ENCODE results near the gene RNU6-8. TPM values are rescaled to one million over a fixed set of nuclear protein-coding genes. Genes with fewer than 3 reads are reported as not detected.

Gene RNU6-8
- total RNA-seq, 6 donors from 2014 or later = not detected

GRCh38 chr14:32169191-32169590, 33.9 kb downstream of the RNU6-8 start:
- Histone ChIP-seq H3K4me1 (no peaks in the 10 kb centered on the region), H3K4me3 (no peak overlapping the region), H3K9me3 (no peaks in the 10 kb centered on the region), H3K36me3 (no peaks in the 10 kb centered on the region), H3K27me3 (no peaks in the 10 kb centered on the region), H3K27ac (no peak overlapping the region)
- WGBS, 2 donors = 54 to 63% methylated on average over 3 of the region's 3 CpGs
- TF ChIP-seq CTCF (IDR thresholded peaks at IDR 0.05) = no peak
- TF ChIP-seq POLR2AphosphoS5 (IDR thresholded peaks at IDR 0.05) = no peak
- TF ChIP-seq POLR2A (IDR thresholded peaks at IDR 0.05) = no peak
- no peak for TF ChIP-seq EP300 (IDR thresholded peaks at IDR 0.05)
- no peak for DNase-seq
- no peak for ATAC-seq (ENCODE audit: low FRiP score in 2 of 2)

- 68 to 79% methylated on average over 3 of the region's 3 CpGs for WGBS, 2 donors
- no peaks in the 10 kb centered on the region for H3K9me3 ChIP-seq
- H3K36me3 ChIP-seq = no peaks in the 10 kb centered on the region
- no peak overlapping the region for H3K27ac ChIP-seq
- no peak overlapping the region for H3K4me3 ChIP-seq
- no peaks in the 10 kb centered on the region for H3K27me3 ChIP-seq
- H3K4me1 ChIP-seq = no peaks in the 10 kb centered on the region
- ATAC-seq (ENCODE audit: low FRiP score in 2 of 2) = no peak
- TF ChIP-seq POLR2A (IDR thresholded peaks at IDR 0.05) (no peak), EP300 (IDR thresholded peaks at IDR 0.05) (no peak), POLR2AphosphoS5 (IDR thresholded peaks at IDR 0.05) (no peak), CTCF (IDR thresholded peaks at IDR 0.05) (no peak)
- DNase-seq = no peak
Measured at GRCh38 chr14:32167907-32168306, 35.2 kb downstream of the RNU6-8 start.

GRCh38 chr14:32166924-32167323, 36.1 kb downstream of the RNU6-8 start:
- no peak overlapping the region for H3K4me3 ChIP-seq
- TF ChIP-seq POLR2A (IDR thresholded peaks at IDR 0.05) = no peak
- TF ChIP-seq EP300 (IDR thresholded peaks at IDR 0.05) = no peak
- TF ChIP-seq CTCF (IDR thresholded peaks at IDR 0.05) = no peak
- TF ChIP-seq POLR2AphosphoS5 (IDR thresholded peaks at IDR 0.05) = no peak
- no peaks in the 10 kb centered on the region for H3K9me3 ChIP-seq
- DNase-seq (no peak), ATAC-seq (ENCODE audit: low FRiP score in 2 of 2) (no peak)
- H3K36me3 ChIP-seq = no peaks in the 10 kb centered on the region
- no peaks in the 10 kb centered on the region for H3K4me1 ChIP-seq
- H3K27ac ChIP-seq = no peak overlapping the region
- no peaks in the 10 kb centered on the region for H3K27me3 ChIP-seq
- WGBS, 2 donors = 85 to 94% methylated on average over 1 of the region's 1 CpG

GRCh38 chr14:32166029-32166428, 37.0 kb downstream of the RNU6-8 start:
- Histone ChIP-seq H3K36me3 (no peaks in the 10 kb centered on the region), H3K9me3 (no peaks in the 10 kb centered on the region), H3K4me3 (no peak overlapping the region), H3K27me3 (no peaks in the 10 kb centered on the region), H3K4me1 (no peaks in the 10 kb centered on the region), H3K27ac (no peak overlapping the region)
- ATAC-seq (ENCODE audit: low FRiP score in 2 of 2) (no peak), DNase-seq (no peak)
- 86 to 91% methylated on average over 2 of the region's 2 CpGs for whole genome bisulfite sequencing, 2 donors
- TF ChIP-seq POLR2A (IDR thresholded peaks at IDR 0.05) = no peak
- no peak for TF ChIP-seq POLR2AphosphoS5 (IDR thresholded peaks at IDR 0.05)
- no peak for TF ChIP-seq EP300 (IDR thresholded peaks at IDR 0.05)
- TF ChIP-seq CTCF (IDR thresholded peaks at IDR 0.05) = no peak

Small RNAs within 50 kb of the gene (small RNA-seq; reads per million reads assigned to genes)
- gene RNU6-7 (0 to 0.06 (median 0) reads per million in 4 donors), gene RNU6-8 (0 to 0.26 (median 0) reads per million in 4 donors)

Other genes starting within 250 kb of the RNU6-8 start
- 100 to 1,000 TPM in 1 of 6 donors, 10 to 100 TPM in 5; 31.4 to 150 (median 78.3) TPM for gene ARHGAP5, start 126.0 kb downstream of the RNU6-8 start, total RNA-seq
- not detected for gene RNU6-7, start 1.2 kb downstream of the RNU6-8 start, total RNA-seq
- gene AKAP6, start 126.0 kb upstream of the RNU6-8 start, total RNA-seq = 10 to 100 TPM in 3 of 6 donors, 1 to 10 TPM in 3; 6.2 to 27.7 (median 10.7) TPM